GM08714 (cell line): ENCODE measurements around the gene ZNF207.
"Not testable (repeated sequence)": the region's sequence is repeated elsewhere in the genome, so short reads cannot be mapped to it uniquely, and the experiment has no call there.

Experiments
- H3K4me3 ChIP-seq: fragments of 200-500 bp; sonication (Bioruptor generic); 2 replicates; pipeline ENCODE4 v1.5.1; 2014; ENCODE audit warnings: mild to moderate bottlenecking, low read length, inconsistent platforms
- ZNF274 ChIP-seq: IDR thresholded peaks from 2 replicates; pipeline ENCODE4 v1.6.1; 2012; ENCODE audit warnings: mild to moderate bottlenecking, low read depth, low read length

ZNF207 gene

DNA sequence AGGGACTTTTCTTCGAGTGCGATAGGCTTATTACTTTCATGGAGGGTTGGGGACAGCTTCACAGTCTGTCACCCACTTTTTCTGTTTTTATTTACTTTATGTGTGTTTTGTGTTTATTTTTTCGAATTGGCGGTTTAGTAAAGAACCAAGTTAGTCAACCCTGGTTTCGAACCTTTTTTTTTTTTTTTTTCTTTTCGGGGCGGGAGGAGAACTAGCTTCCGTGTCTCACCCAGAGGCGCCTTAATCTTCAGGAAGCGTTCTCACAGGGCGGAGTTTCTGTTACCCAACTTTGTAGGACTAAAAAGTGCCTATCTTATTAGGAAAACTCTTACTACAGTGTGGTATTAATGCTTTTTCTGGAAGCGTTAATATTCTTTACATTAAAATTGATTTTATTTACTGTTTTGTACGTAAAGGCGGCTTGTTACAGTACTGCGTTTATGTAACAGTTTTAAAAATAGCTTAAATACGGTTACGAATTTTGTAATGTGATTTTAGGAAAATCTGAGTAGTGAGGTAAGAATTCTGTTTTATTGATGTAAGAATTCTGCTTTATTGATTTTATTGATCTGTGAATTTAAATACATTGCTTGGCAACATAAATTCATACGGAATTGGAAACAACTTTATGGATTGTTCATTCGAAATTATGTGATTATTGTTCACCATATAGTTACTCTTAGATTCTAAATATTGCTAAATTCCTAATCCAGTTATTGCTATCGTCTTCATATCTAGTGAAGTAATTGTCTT, 885 bp downstream of the ZNF207 start:
- no peak for TF ChIP-seq ZNF274
- H3K4me3 ChIP-seq = peak overlapping the region; percentile 82

DNA sequence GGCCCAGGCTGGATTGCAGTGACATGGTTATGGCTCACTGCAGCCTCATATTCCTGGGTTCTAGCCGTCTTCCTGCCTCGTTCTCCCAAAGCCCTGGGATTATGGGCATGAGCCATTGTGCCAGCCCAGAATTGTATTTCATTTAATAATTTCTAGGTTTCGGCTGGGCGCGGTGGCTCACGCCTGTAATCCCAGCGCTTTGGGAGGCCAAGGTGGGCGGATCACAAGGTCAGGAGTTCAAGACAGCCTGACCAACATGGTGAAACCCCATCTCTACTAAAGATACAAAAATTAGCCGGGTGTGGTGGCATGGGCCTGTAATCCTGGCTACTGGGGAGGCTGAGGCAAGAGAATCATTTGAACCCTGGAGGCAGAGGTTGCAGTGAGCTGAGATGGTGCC, 2.8 kb downstream of the ZNF207 start:
- peak overlapping the region; percentile 82 for H3K4me3 ChIP-seq

DNA sequence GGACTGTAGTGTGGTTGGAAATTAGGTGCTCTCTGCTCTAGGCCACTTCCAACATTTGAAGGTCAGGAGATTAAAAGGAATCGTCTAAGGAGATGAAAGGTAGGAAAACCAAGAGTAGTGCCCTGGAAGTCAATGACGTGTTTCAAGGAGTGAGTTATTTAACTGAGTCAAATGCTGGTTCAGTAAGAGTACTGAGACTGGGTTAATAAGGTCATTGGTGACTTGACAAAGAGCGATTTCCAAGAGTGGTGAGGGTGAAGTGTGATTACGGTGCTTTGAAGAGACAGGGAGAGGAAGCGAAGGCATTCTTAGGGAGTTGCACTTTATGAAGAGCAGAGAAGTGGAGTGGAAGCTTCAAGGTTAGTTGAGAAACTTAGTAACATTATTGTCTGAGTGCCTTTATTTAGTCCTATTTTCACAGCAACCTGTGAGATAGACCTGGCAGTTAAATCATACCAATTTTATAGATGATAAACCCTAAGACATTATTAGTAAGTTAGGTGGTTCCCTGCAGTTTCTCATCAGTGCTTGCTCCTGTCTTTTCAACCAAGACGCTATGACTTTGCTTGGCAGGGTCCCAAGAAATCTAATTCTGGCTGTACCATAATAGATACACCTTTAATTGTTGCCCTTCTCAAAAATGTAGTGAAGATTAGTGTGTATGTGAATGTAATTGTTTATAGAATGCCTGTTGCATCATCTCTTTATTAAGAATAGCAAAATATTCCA, 5.9 kb downstream of the ZNF207 start:
- TF ChIP-seq ZNF274 = no peak
- no peak overlapping the region for H3K4me3 ChIP-seq

DNA sequence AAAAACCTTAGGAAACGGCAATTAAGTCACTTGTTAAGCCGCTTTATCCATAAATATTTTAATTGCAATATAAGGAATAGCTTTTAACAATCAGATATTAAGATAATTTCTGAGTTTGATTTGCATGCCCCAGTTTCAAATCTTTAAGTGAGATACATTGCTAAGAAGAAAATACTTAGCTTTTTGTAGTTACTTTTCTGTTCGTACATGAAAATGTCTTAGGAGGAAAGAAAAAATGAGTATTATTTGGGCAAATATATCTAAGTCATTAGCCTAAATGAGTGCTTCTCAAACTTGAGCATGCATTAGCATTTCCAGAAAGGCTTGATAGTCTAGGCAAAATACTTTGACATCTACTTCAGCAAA, 6.4 kb downstream of the ZNF207 start:
- no peak for TF ChIP-seq ZNF274
- H3K4me3 ChIP-seq = no peak overlapping the region

DNA sequence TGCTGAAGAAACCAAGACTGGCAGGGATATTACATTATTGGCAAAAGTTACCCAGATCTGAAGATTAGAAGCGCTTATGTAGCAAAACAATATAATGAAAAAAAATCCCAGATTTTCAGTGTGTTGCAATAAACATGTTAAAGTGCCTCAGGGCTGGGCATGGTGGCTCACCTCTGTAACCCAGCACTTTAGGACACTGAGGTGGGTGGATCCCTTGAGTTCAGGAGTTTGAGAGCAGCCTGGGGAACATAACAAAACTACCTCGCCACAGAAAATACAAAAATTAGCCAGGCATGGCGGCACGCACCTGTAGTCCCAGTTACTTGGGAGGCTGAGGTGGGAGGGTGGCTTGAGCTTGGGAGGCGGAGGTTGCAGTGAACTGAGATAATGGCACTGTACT, 6.8 kb downstream of the ZNF207 start:
- H3K4me3 ChIP-seq = no peak overlapping the region
- no peak for TF ChIP-seq ZNF274

DNA sequence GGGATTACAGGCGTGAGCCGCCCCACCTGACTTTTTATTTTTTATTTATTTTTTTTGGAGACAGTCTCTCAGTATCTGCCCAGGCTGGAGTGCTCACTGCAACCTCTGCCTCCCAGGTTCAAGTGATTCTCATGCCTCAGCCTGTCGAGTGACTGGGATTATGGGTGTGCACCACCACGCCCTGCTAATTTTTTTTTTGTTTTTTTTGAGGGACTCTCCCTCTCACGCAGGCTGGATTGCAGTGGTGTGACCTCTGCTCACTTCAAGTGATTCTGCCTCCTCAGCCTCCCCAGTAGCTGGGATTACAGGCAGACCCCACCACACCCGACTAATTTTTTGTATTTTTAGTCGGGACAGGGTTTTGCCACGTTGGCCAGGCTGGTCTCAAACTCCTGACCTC, 7.7 kb downstream of the ZNF207 start:
- no peak for TF ChIP-seq ZNF274

DNA sequence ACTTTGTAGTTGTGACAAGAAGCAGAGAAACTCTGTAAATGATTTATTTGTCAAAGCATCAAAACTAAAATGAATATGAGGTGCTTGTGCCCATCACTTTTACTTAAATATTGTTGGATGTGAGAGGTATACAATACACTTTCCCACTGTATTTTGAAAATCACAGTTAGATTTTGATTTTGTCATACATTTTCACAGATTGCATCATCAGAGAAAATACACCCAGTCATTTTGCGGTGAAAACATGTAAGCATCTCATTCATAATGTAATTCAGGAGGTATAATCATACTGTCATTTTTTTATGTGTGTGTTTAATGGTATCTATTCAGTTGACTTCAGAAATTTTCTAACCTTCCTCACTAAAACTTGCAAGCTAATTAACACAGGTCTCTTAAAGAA, 11.3 kb downstream of the ZNF207 start:
- no peak for TF ChIP-seq ZNF274
- no peak overlapping the region for H3K4me3 ChIP-seq

More for the DNA sequence above, 7.7 kb downstream of the ZNF207 start:
- H3K4me3 ChIP-seq = no peak overlapping the region

DNA sequence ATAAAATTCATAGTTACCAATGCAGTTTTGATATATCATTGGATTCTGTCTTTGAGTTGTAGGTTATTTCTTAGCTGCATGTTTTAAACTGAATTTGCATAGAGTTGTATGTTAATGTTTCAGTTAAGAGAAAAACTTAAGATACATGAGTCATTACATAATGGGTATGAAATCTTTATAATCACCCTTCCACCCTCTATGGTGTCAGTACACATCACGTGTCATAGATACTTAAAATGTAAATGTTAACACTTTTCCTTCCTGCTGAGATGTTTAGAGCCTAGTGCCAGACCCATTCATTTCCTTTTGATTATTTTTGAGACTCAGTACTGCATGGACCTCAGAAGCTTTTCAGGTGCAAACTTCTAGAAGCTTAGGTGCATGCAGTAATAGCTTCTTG, 20.5 kb downstream of the ZNF207 start:
- TF ChIP-seq ZNF274 = no peak
- no peak overlapping the region for H3K4me3 ChIP-seq

DNA sequence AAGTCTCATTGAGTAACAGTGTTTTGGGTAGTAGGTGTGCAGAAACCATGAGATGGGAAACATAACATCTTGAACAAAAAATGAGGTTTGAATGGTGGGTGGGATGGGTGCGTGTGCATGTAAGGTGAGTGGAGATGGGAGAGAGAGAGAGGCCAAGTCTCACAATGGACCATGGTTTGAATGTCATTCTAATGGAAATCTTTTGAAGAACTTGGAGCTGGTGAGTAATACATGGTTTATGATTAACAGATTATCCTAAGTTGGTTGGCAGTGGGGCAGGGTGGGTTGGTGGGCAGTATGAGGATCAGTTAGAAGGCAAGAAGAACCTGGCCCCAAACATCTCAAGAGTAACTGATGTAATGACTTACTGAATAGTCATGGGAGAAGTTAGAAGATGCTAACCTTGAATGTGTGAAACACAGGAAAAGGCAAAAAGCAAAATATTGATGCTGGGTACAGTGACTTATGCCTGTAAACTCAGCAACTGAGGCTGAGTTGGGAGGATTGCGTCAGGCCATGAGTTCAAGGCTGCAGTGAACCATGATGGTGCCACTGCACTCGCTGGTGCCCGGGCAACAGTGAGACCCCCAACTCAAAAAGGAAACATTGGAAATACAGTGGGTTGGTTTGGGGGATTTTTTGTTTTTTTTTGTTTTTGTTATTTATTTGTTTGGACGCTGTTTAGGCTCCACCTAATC, 32.7 kb downstream of the ZNF207 start:
- no peak for TF ChIP-seq ZNF274
- no peak overlapping the region for H3K4me3 ChIP-seq

DNA sequence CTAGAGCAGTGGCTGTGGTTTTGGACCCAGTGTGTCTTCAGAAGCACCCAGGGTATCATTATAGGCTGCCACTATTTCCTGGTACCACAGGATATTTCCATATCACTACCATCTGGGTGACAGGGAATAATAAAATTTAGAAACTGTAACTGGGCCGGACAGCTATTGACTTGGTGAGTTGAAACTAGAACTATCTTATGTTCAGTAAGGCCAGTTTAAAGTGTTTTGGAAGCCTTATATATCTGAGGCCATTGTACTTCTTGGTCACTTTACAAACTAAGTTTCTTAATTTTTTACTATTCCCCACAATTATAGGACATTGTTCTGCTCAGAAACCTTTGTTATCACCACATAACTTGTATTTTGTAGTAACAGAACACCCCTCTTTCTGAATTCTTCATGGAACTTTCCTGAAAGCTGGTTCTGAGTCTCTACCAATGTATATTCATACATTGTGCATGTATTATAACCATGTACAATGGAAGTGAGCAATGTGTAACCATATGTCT, 34.0 kb downstream of the ZNF207 start:
- H3K4me3 ChIP-seq = no peak overlapping the region
- TF ChIP-seq ZNF274 = no peak

DNA sequence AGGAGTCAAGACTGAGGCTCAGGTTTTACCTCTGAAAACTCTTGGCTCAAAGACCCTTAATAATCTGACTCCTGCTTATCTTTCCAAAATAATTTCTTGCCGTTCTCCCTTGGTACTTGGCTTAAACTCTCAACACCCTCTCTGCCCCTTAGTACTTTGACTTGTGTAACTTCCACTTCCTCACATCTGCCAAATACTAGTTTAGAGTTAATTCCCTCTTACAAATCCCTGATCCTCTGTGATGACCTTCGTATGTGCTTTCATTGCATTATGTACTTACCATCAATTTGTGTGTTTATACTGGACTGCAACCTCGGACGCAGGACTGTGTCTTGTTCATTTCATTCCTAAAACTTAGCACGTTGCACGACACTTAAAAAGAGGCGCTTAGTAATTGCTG, 35.2 kb downstream of the ZNF207 start:
- no peak overlapping the region for H3K4me3 ChIP-seq
- TF ChIP-seq ZNF274 = no peak

DNA sequence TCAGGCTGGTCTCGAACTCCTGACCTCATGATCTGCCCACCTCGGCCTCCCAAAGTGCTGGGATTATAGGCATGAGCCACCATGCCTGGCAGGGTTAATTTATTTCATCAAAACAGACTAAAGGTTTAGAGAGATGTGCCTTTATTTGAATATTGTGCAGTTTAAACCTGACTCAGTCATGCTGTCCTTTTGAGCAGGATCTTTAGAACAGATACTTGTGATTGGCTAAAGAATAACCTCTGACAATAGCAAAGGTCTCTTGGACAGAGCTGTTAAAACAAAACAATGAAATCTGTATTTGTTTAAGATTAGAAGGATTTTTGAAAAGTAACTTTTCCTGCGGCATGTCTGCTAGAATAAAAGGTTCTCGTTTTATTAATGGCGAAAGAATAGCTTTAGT, 36.0 kb downstream of the ZNF207 start:
- H3K4me3 ChIP-seq = no peak overlapping the region
- TF ChIP-seq ZNF274 = no peak

DNA sequence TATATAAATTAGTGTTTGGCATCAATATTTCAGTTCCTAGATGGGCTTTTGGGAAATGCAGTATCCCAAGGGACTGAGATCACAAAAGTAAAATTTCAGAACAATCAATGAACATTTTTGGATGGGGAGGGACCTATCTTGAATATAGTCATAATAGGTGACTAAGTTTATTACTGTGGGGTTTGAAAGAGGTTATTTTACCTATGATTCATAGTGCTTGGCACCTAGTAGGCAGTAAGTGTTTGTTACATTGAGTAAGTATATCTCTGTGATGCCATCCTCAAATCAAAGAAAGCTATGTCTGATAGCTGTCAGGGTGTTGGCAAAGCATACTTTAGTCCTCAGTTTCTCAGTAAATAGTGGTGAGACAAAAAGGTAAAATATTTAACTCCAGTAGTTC, 36.9 kb downstream of the ZNF207 start:
- H3K4me3 ChIP-seq = no peak overlapping the region
- no peak for TF ChIP-seq ZNF274

DNA sequence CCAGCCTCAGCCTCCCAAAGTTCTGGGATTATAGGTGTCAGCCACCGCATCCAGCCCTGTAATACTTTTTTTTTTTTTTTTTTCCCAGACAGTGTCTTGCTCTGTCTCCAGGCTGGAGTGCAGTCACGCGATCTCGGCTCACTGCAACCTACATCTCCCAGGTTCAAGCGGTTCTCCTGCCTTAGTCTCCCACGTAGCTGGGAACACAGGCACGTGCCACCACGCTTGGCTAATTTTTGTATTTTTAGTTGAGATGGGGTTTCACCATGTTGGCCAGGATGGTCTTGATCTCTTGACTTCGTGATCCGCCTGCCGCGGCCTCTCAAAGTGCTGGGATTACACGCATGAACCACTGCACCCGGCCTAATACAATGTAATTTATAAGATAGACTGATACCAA, 38.2 kb downstream of the ZNF207 start:
- H3K4me3 ChIP-seq = not testable (repeated sequence)

DNA sequence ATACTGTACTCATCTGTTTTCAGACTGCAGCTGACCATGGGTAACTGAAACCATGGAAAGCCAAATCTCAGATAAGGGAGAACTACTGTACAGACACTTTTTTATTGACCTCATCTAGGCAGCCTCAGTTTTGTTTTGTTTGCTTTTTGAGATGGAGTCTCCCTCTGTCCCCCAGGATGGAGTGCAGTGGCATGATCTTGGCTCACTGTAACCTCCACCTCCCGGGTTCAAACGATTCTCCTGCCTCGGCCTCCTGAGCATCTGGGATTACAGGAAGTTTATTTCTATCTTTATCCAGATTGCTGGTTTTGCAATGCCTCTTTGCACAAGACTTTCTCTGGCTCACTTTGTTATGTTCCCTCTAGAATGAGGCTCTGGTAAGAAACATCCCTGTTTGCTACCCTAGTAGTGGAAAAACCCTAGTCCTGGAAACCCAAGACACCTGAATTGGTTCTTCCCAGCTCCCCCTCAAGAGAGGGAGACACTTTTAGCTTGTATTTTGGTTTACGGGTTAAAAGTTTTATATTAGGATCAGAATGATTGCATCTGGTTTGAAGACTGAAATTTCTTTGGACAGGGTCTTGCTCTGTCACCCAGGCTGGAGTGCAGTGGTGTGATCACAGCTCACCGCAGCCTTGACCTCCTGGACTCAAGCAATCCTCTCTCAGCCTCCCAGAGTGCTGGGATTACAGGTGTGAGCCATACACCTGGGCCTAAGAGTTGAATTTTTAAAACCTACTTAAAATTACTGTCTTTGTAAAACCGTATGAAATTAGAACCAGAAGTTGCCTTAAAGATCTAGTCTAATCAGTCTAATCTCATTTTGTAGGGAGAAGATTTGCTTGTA, 38.9 kb downstream of the ZNF207 start:
- TF ChIP-seq ZNF274 = no peak

More for the DNA sequence above, 38.9 kb downstream of the ZNF207 start:
- no peak overlapping the region for H3K4me3 ChIP-seq
